Common myeloid progenitor, CD34-positive (primary cell): ENCODE results near the gene ABCA4.

Experiments
- CTCF ChIA-PET: fragments of 350-600 bp; sonication (Branson Sonifier 250); formaldehyde crosslinking; loops from one replicate; lab custom pipeline; 2021; ENCODE audit warnings: antibody characterized with exemption; lab: Charles Lee
- POLR2A ChIA-PET: fragments of 350-600 bp; sonication (Branson Sonifier 250); formaldehyde crosslinking; loops from one replicate; lab custom pipeline; 2021; ENCODE audit warnings: antibody characterized with exemption; lab: Charles Lee
- DNase-seq, 3 donors: peaks; one replicate each; pipeline versions ENCODE4 v3.0.0 to v3.0.0-alpha.2; 2013
- H3K27ac ChIP-seq, 2 experiments: 1 replicate in 1 of 2; 2 replicates in 1 of 2; pipeline ENCODE4 v1.7.0; 2013; ENCODE audit warnings: inconsistent platforms in 2 of 2, low read length in 2 of 2, mild to moderate bottlenecking in 2 of 2, low read depth in 1 of 2, moderate library complexity in 1 of 2; ENCODE audit not compliant: severe bottlenecking in 2 of 2, insufficient read depth in 1 of 2, poor library complexity in 1 of 2
- H3K27me3 ChIP-seq, 5 experiments: replicated peaks in 2 of 5; 1 replicate in 3 of 5; 2 replicates in 2 of 5; pipeline versions ENCODE4 v1.6.1 to v1.7.0; 2013; ENCODE audit warnings: low read length in 4 of 5, mild to moderate bottlenecking in 2 of 5, moderate library complexity in 2 of 5, inconsistent platforms in 1 of 5; ENCODE audit not compliant: insufficient read depth in 5 of 5, control insufficient read depth in 4 of 5
- H3K36me3 ChIP-seq, 4 experiments: 1 replicate in 2 of 4; 2 replicates in 2 of 4; pipeline versions ENCODE4 v1.6.1 to v1.7.0; 2013; ENCODE audit warnings: low read length in 3 of 4, control low read depth in 1 of 4, mild to moderate bottlenecking in 1 of 4; ENCODE audit not compliant: control insufficient read depth in 4 of 4, insufficient read depth in 4 of 4
- H3K4me1 ChIP-seq, 4 experiments: 1 replicate in 3 of 4; 2 replicates in 1 of 4; pipeline versions ENCODE4 v1.6.1 to v1.7.1; 2013; ENCODE audit warnings: low read length in 3 of 4, mild to moderate bottlenecking in 3 of 4, control low read depth in 1 of 4, inconsistent platforms in 1 of 4, moderate library complexity in 1 of 4; ENCODE audit not compliant: control insufficient read depth in 4 of 4, insufficient read depth in 4 of 4; ENCODE audit errors: control extremely low read depth in 1 of 4
- H3K4me3 ChIP-seq, 7 experiments: 1 replicate in 4 of 7; 2 replicates in 3 of 7; pipeline versions ENCODE4 v1.5.1 to v1.7.0; 2013; ENCODE audit warnings: mild to moderate bottlenecking in 7 of 7, low read length in 6 of 7, moderate library complexity in 6 of 7, inconsistent platforms in 2 of 7, low read depth in 2 of 7, control low read depth in 1 of 7; ENCODE audit not compliant: insufficient read depth in 4 of 7, control insufficient read depth in 1 of 7; ENCODE audit errors: extremely low read depth in 1 of 7
- H3K9me3 ChIP-seq, 5 experiments: 1 replicate in 4 of 5; 2 replicates in 1 of 5; pipeline versions ENCODE4 v1.6.1 to v1.7.1; 2013; ENCODE audit warnings: low read length in 4 of 5, mild to moderate bottlenecking in 2 of 5, inconsistent platforms in 1 of 5, low read depth in 1 of 5, moderate library complexity in 1 of 5; ENCODE audit not compliant: control insufficient read depth in 4 of 5, insufficient read depth in 2 of 5; ENCODE audit errors: control extremely low read depth in 1 of 5
- WGBS: methylation state at CpG from one replicate; pipeline ENCODE4 v1.1.5; 2013; ENCODE audit not compliant: insufficient coverage; 5-methylcytosine and 5-hydroxymethylcytosine counted together

ABCA4 gene

GRCh38 chr1:94069919-94070285, 51.0 kb downstream of the ABCA4 start:
- WGBS: 93% methylated on average over 2 of the region's 2 CpGs
- no peak overlapping the region for H3K4me3 ChIP-seq
- H3K36me3 ChIP-seq: no peaks in the 10 kb centered on the region
- ChIA-PET CTCF (interaction anchor here (0.7 to 5.0 kb wide), 12 partner anchors 9 to 265 kb away, joined by 3 to 46 read pairs (median 4); no protein-coding TSS in a partner anchor), POLR2A (interaction anchor here (1.6 kb wide), 1 partner anchor 14 kb away, joined by 4 read pairs; no protein-coding TSS in a partner anchor)
- H3K27ac ChIP-seq: no peak overlapping the region
- no peak for DNase-seq
- H3K4me1 ChIP-seq: peaks cover 18 to 35% (median 27%) of the 10 kb centered on the region in 4 experiments
- H3K9me3 ChIP-seq: no peaks in the 10 kb centered on the region
- peaks cover 0 to 1% (median 0%) of the 10 kb centered on the region in 5 experiments for H3K27me3 ChIP-seq

- CTCF ChIA-PET: interaction anchor here (0.7 to 5.0 kb wide), 17 partner anchors 8 to 266 kb away, joined by 3 to 46 read pairs (median 4); partner anchors contain the start of gene ARHGAP29
- Histone ChIP-seq H3K27me3 (peaks cover 0 to 1% (median 0%) of the 10 kb centered on the region in 5 experiments), H3K9me3 (no peaks in the 10 kb centered on the region), H3K4me3 (no peak overlapping the region), H3K4me1 (peaks cover 18 to 35% (median 27%) of the 10 kb centered on the region in 4 experiments), H3K36me3 (no peaks in the 10 kb centered on the region), H3K27ac (no peak overlapping the region)
- POLR2A ChIA-PET: interaction anchor here (1.6 kb wide), 1 partner anchor 15 kb away, joined by 4 read pairs; no protein-coding TSS in a partner anchor
- WGBS: 59% methylated on average over 11 of the region's 16 CpGs
- DNase-seq: peak in 2 of 3 donors; percentile 45 to 63
Observed at GRCh38 chr1:94068999-94069918, 51.7 kb downstream of the ABCA4 start.

GRCh38 chr1:94068096-94068998, 52.6 kb downstream of the ABCA4 start:
- WGBS: 93% methylated on average over 5 of the region's 6 CpGs
- POLR2A ChIA-PET: interaction anchor here (1.6 kb wide), 1 partner anchor 16 kb away, joined by 4 read pairs; no protein-coding TSS in a partner anchor
- no peaks in the 10 kb centered on the region for H3K9me3 ChIP-seq
- H3K4me1 ChIP-seq: peaks cover 18 to 31% (median 24%) of the 10 kb centered on the region in 4 experiments
- H3K4me3 ChIP-seq: no peak overlapping the region
- CTCF ChIA-PET: interaction anchor here (0.9 to 5.0 kb wide), 10 partner anchors 8 to 267 kb away, joined by 3 to 46 read pairs (median 5); partner anchors contain the start of gene ARHGAP29
- H3K27me3 ChIP-seq: peaks cover 0 to 3% (median 0%) of the 10 kb centered on the region in 5 experiments
- H3K27ac ChIP-seq: no peak overlapping the region
- DNase-seq: peak in 1 of 3 donors; percentile 30
- H3K36me3 ChIP-seq: no peaks in the 10 kb centered on the region

- H3K9me3 ChIP-seq: no peaks in the 10 kb centered on the region
- ChIA-PET POLR2A (no interaction called here), CTCF (interaction anchor here (2.2 kb wide), 1 partner anchor 268 kb away, joined by 10 read pairs; no protein-coding TSS in a partner anchor)
- H3K27me3 ChIP-seq: peaks cover 0 to 5% (median 0%) of the 10 kb centered on the region in 5 experiments
- H3K27ac ChIP-seq: no peak overlapping the region
- H3K4me1 ChIP-seq: peaks cover 8 to 28% (median 15%) of the 10 kb centered on the region in 4 experiments
- no peaks in the 10 kb centered on the region for H3K36me3 ChIP-seq
- no peak for DNase-seq
- H3K4me3 ChIP-seq: no peak overlapping the region
- 89% methylated on average over 2 of the region's 3 CpGs for WGBS
Observed at GRCh38 chr1:94067196-94067595, 53.8 kb downstream of the ABCA4 start.

- H3K9me3 ChIP-seq: no peaks in the 10 kb centered on the region
- H3K36me3 ChIP-seq: no peaks in the 10 kb centered on the region
- 0% methylated on average over 3 of the region's 5 CpGs for WGBS
- no peak overlapping the region for H3K4me3 ChIP-seq
- DNase-seq: peak in 2 of 3 donors; percentile 36 to 47
- no peak overlapping the region for H3K27ac ChIP-seq
- ChIA-PET POLR2A (interaction anchor here (1.5 kb wide), 1 partner anchor 30 kb away, joined by 3 read pairs; no protein-coding TSS in a partner anchor), CTCF (interaction anchor here (0.7 to 9.4 kb wide), 36 partner anchors 7 to 412 kb away, joined by 3 to 214 read pairs (median 6); partner anchors contain the start of gene ARHGAP29)
- peaks cover 0 to 11% (median 2%) of the 10 kb centered on the region in 4 experiments for H3K4me1 ChIP-seq
- peaks cover 0 to 19% (median 5%) of the 10 kb centered on the region in 5 experiments for H3K27me3 ChIP-seq
Observed at GRCh38 chr1:94063379-94063778, 57.6 kb downstream of the ABCA4 start.
